ENCODE measurements around the gene CACNA2D3.

GRCh38 chr3:54665016-54665600 is 542.8 kb downstream of the CACNA2D3 start:
- TF ChIP-seq, protein P1, sequence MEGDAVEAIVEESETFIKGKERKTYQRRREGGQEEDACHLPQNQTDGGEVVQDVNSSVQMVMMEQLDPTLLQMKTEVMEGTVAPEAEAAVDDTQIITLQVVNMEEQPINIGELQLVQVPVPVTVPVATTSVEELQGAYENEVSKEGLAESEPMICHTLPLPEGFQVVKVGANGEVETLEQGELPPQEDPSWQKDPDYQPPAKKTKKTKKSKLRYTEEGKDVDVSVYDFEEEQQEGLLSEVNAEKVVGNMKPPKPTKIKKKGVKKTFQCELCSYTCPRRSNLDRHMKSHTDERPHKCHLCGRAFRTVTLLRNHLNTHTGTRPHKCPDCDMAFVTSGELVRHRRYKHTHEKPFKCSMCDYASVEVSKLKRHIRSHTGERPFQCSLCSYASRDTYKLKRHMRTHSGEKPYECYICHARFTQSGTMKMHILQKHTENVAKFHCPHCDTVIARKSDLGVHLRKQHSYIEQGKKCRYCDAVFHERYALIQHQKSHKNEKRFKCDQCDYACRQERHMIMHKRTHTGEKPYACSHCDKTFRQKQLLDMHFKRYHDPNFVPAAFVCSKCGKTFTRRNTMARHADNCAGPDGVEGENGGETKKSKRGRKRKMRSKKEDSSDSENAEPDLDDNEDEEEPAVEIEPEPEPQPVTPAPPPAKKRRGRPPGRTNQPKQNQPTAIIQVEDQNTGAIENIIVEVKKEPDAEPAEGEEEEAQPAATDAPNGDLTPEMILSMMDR (IDR thresholded peaks at IDR 0.05), result no peak
- no peak for TF ChIP-seq POLR2A (IDR thresholded peaks at IDR 0.05)
- TF ChIP-seq EP300 (IDR thresholded peaks at IDR 0.05), result no peak
- no peak for TF ChIP-seq POLR2AphosphoS5 (IDR thresholded peaks at IDR 0.05)

All from upper lobe of left lung (tissue), 4 donors.